Measurements from ENCODE around the gene TXNRD3.

DNA sequence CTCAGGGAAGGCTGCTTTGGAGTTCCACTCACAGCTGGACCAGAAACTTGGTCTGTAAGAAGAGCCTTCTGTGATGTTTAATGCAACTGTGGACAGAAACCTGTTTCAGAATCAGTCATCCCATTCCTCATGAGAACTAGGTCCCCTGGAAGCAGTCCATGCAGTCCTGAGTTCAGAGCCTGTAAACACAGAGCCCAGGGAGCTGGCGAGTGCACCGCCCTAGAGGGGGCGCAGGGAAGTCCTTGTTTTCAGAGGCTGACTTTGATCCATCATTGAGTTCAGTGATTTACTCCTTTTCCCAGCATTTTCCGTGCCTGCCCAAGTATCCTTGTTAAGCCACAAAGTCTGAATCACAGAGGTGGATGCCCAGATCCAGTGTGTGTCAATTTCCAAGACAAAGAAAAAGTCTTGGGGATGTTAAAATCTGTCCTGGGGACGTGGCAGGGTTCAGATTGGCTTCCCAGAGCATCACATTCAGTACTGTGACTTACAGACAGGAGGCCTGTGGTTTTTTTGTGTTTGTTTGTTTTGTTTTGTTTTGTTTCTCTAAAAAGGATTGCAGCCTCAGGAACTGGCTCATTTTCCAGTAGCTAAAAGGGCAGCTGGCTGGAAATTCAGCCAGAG, 9.8 kb upstream of the TXNRD3 start:
- TF ChIP-seq, protein P1, sequence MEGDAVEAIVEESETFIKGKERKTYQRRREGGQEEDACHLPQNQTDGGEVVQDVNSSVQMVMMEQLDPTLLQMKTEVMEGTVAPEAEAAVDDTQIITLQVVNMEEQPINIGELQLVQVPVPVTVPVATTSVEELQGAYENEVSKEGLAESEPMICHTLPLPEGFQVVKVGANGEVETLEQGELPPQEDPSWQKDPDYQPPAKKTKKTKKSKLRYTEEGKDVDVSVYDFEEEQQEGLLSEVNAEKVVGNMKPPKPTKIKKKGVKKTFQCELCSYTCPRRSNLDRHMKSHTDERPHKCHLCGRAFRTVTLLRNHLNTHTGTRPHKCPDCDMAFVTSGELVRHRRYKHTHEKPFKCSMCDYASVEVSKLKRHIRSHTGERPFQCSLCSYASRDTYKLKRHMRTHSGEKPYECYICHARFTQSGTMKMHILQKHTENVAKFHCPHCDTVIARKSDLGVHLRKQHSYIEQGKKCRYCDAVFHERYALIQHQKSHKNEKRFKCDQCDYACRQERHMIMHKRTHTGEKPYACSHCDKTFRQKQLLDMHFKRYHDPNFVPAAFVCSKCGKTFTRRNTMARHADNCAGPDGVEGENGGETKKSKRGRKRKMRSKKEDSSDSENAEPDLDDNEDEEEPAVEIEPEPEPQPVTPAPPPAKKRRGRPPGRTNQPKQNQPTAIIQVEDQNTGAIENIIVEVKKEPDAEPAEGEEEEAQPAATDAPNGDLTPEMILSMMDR (IDR thresholded peaks at IDR 0.05): no peak
- no peak for TF ChIP-seq POLR2AphosphoS5 (IDR thresholded peaks at IDR 0.05)

All from upper lobe of left lung (tissue), 4 donors.